HG03457 (cell line): ENCODE results near the gene ZDHHC7.
A peak's percentile ranks its signal among the peaks of the same experiment; 100 is the strongest.
"Not testable (repeated sequence)": the region's sequence is repeated elsewhere in the genome, so short reads cannot be mapped to it uniquely, and the experiment has no call there.

Experiments
- ATAC-seq: cut with Tn5 transposase; IDR thresholded peaks from one replicate; pipeline ENCODE4 v1.9.1; 2021; ENCODE audit warnings: moderate number of reproducible peaks; ENCODE audit not compliant: unreplicated experiment

ZDHHC7 gene

GRCh38 chr16:85010931-85011845, at the start of gene ZDHHC7:
Gene ZDHHC7, minus strand, starts transcription at chr16:85011535. Its CDS starts 20,917 bp downstream, at chr16:84990618.
- ATAC-seq: peak; percentile 75

GRCh38 chr16:85058909-85059308, 47.6 kb upstream of the ZDHHC7 start:
- no peak for ATAC-seq

GRCh38 chr16:85057948-85058347, 46.6 kb upstream of the ZDHHC7 start:
- ATAC-seq: no peak

- no peak for ATAC-seq
Measured at GRCh38 chr16:85057212-85057889, 46.0 kb upstream of the ZDHHC7 start.

GRCh38 chr16:85056211-85056748, 44.9 kb upstream of the ZDHHC7 start:
- ATAC-seq: no peak

- ATAC-seq: peak; percentile 78
Measured at GRCh38 chr16:85055493-85056210, 44.3 kb upstream of the ZDHHC7 start.

GRCh38 chr16:85054948-85055492, 43.7 kb upstream of the ZDHHC7 start:
- ATAC-seq: no peak

GRCh38 chr16:85054321-85054720, 43.0 kb upstream of the ZDHHC7 start:
- ATAC-seq: not testable (repeated sequence)

- no peak for ATAC-seq
Measured at GRCh38 chr16:85052536-85052935, 41.2 kb upstream of the ZDHHC7 start.

GRCh38 chr16:85051683-85052082, 40.3 kb upstream of the ZDHHC7 start:
- ATAC-seq: no peak

- no peak for ATAC-seq
Measured at GRCh38 chr16:85051067-85051581, 39.8 kb upstream of the ZDHHC7 start.

GRCh38 chr16:85049706-85050305, 38.5 kb upstream of the ZDHHC7 start:
- ATAC-seq: no peak

GRCh38 chr16:85048921-85049562, 37.7 kb upstream of the ZDHHC7 start:
- ATAC-seq: no peak

GRCh38 chr16:85047867-85048455, 36.6 kb upstream of the ZDHHC7 start:
- no peak for ATAC-seq

- ATAC-seq: no peak
Measured at GRCh38 chr16:85046931-85047866, 35.9 kb upstream of the ZDHHC7 start.

- no peak for ATAC-seq
Measured at GRCh38 chr16:85046472-85046916, 35.2 kb upstream of the ZDHHC7 start.

- ATAC-seq: no peak
Measured at GRCh38 chr16:85045641-85046471, 34.5 kb upstream of the ZDHHC7 start.
